IPS-20b (cell line): Measurements from ENCODE around the gene WDR86.
A peak's percentile ranks its signal among the peaks of the same experiment; 100 is the strongest.

ENCODE experiments used
- H3K27ac ChIP-seq: one replicate; pipeline ENCODE4 v1.5.1; 2013; ENCODE audit warnings: low read length
- H3K27me3 ChIP-seq: 2 replicates; pipeline ENCODE4 v1.6.1; 2013; ENCODE audit warnings: mild to moderate bottlenecking, low read length, inconsistent platforms; ENCODE audit not compliant: insufficient read depth
- H3K36me3 ChIP-seq: 2 replicates; pipeline ENCODE4 v1.6.1; 2013; ENCODE audit warnings: low read depth, mild to moderate bottlenecking, inconsistent platforms, low read length, moderate library complexity; ENCODE audit not compliant: insufficient read depth
- H3K4me1 ChIP-seq: 2 replicates; pipeline ENCODE4 v1.6.1; 2013; ENCODE audit warnings: mild to moderate bottlenecking, control low read depth, inconsistent platforms, low read length, moderate library complexity; ENCODE audit not compliant: insufficient read depth
- H3K4me3 ChIP-seq: 2 replicates; pipeline ENCODE4 v1.5.1; 2013; ENCODE audit warnings: mild to moderate bottlenecking, low read length, inconsistent platforms
- H3K9ac ChIP-seq: 2 replicates; pipeline ENCODE4 v1.6.1; 2013; ENCODE audit warnings: low read depth, mild to moderate bottlenecking, inconsistent platforms, low read length, moderate library complexity
- H3K9me3 ChIP-seq: 2 replicates; pipeline ENCODE4 v1.6.1; 2013; ENCODE audit warnings: mild to moderate bottlenecking, low read depth, low read length, inconsistent platforms; ENCODE audit not compliant: insufficient read depth

Gene WDR86

GRCh38 chr7:151438864-151439601 is 29.2 kb upstream of the WDR86 start:
- Histone ChIP-seq H3K4me1 (peaks cover 6% of the 10 kb centered on the region; the same call in 1 of the 2 replicates), H3K27me3 (peaks cover 27% of the 10 kb centered on the region), H3K36me3 (no peaks in the 10 kb centered on the region), H3K9me3 (no peaks in the 10 kb centered on the region), H3K9ac (peak overlapping the region; percentile 69; the same call in 1 of the 2 replicates), H3K27ac (no peak overlapping the region), H3K4me3 (peak overlapping the region; percentile 76; the same call in 1 of the 2 replicates)

GRCh38 chr7:151437866-151438516 is 28.2 kb upstream of the WDR86 start:
- Histone ChIP-seq H3K9ac (no peak overlapping the region), H3K36me3 (no peaks in the 10 kb centered on the region), H3K27ac (no peak overlapping the region), H3K4me1 (peaks cover 6% of the 10 kb centered on the region; the same call in 1 of the 2 replicates), H3K9me3 (no peaks in the 10 kb centered on the region), H3K27me3 (peaks cover 27% of the 10 kb centered on the region), H3K4me3 (no peak overlapping the region)

- H3K9me3 ChIP-seq: no peaks in the 10 kb centered on the region
- H3K27ac ChIP-seq: no peak overlapping the region
- H3K36me3 ChIP-seq: no peaks in the 10 kb centered on the region
- H3K4me3 ChIP-seq: no peak overlapping the region
- H3K4me1 ChIP-seq: peaks cover 6% of the 10 kb centered on the region; the same call in 1 of the 2 replicates
- peaks cover 27% of the 10 kb centered on the region for H3K27me3 ChIP-seq
- no peak overlapping the region for H3K9ac ChIP-seq
These were observed 27.3 kb upstream of the WDR86 start for GRCh38 chr7:151437159-151437553.

- H3K27ac ChIP-seq: no peak overlapping the region
These were observed 26.8 kb upstream of the WDR86 start for GRCh38 chr7:151436446-151437158.

GRCh38 chr7:151435971-151436370 is 26.1 kb upstream of the WDR86 start:
- Histone ChIP-seq H3K27ac (no peak overlapping the region), H3K4me1 (peaks cover 3% of the 10 kb centered on the region; the same call in 1 of the 2 replicates), H3K9me3 (no peaks in the 10 kb centered on the region), H3K27me3 (peaks cover 25% of the 10 kb centered on the region), H3K9ac (no peak overlapping the region), H3K4me3 (no peak overlapping the region), H3K36me3 (no peaks in the 10 kb centered on the region)

More at GRCh38 chr7:151436446-151437158, 26.8 kb upstream of the WDR86 start:
- Histone ChIP-seq H3K4me1 (peaks cover 5% of the 10 kb centered on the region; the same call in 1 of the 2 replicates), H3K9me3 (no peaks in the 10 kb centered on the region), H3K4me3 (no peak overlapping the region), H3K9ac (no peak overlapping the region), H3K36me3 (no peaks in the 10 kb centered on the region), H3K27me3 (peaks cover 27% of the 10 kb centered on the region)

GRCh38 chr7:151435103-151435916 is 25.5 kb upstream of the WDR86 start:
- peaks cover 18% of the 10 kb centered on the region for H3K27me3 ChIP-seq
- no peak overlapping the region for H3K9ac ChIP-seq
- H3K36me3 ChIP-seq: no peaks in the 10 kb centered on the region
- no peak overlapping the region for H3K4me3 ChIP-seq
- no peaks in the 10 kb centered on the region for H3K9me3 ChIP-seq
- no peak overlapping the region for H3K27ac ChIP-seq
- H3K4me1 ChIP-seq: peaks cover 4% of the 10 kb centered on the region; the same call in 1 of the 2 replicates

GRCh38 chr7:151434549-151434948 is 24.7 kb upstream of the WDR86 start:
- Histone ChIP-seq H3K27me3 (peaks cover 14% of the 10 kb centered on the region), H3K9ac (no peak overlapping the region), H3K9me3 (no peaks in the 10 kb centered on the region), H3K4me1 (peaks cover 11% of the 10 kb centered on the region; the same call in 1 of the 2 replicates), H3K36me3 (no peaks in the 10 kb centered on the region), H3K4me3 (no peak overlapping the region), H3K27ac (no peak overlapping the region)

GRCh38 chr7:151433721-151434400 is 24.0 kb upstream of the WDR86 start:
- no peak overlapping the region for H3K27ac ChIP-seq
- no peaks in the 10 kb centered on the region for H3K9me3 ChIP-seq
- peaks cover 7% of the 10 kb centered on the region; the same call in 1 of the 2 replicates for H3K27me3 ChIP-seq
- H3K36me3 ChIP-seq: no peaks in the 10 kb centered on the region
- no peak overlapping the region for H3K9ac ChIP-seq
- no peak overlapping the region for H3K4me3 ChIP-seq
- H3K4me1 ChIP-seq: peaks cover 15% of the 10 kb centered on the region; the same call in 1 of the 2 replicates

GRCh38 chr7:151432658-151433521 is 23.1 kb upstream of the WDR86 start:
- Histone ChIP-seq H3K36me3 (no peaks in the 10 kb centered on the region), H3K4me1 (peaks cover 21% of the 10 kb centered on the region; the same call in 1 of the 2 replicates), H3K27me3 (no peaks in the 10 kb centered on the region), H3K9me3 (no peaks in the 10 kb centered on the region), H3K4me3 (no peak overlapping the region), H3K9ac (no peak overlapping the region), H3K27ac (no peak overlapping the region)

- no peaks in the 10 kb centered on the region for H3K9me3 ChIP-seq
- no peak overlapping the region for H3K27ac ChIP-seq
- no peak overlapping the region for H3K4me3 ChIP-seq
- H3K4me1 ChIP-seq: peaks cover 21% of the 10 kb centered on the region; the same call in 1 of the 2 replicates
- no peaks in the 10 kb centered on the region for H3K27me3 ChIP-seq
- no peak overlapping the region for H3K9ac ChIP-seq
- H3K36me3 ChIP-seq: no peaks in the 10 kb centered on the region
These were observed 22.0 kb upstream of the WDR86 start for GRCh38 chr7:151431768-151432311.
